ENCODE measurements around the gene SPATA6. TPM values are rescaled to one million over a fixed set of nuclear protein-coding genes. Genes with fewer than 3 reads are reported as not detected.

The SPATA6 gene
- total RNA-seq, 1 donor from 2014 or later: 26.0 TPM

GRCh38 chr1:48266576-48266975, 205.4 kb downstream of the SPATA6 start:
- TF ChIP-seq, protein P1, sequence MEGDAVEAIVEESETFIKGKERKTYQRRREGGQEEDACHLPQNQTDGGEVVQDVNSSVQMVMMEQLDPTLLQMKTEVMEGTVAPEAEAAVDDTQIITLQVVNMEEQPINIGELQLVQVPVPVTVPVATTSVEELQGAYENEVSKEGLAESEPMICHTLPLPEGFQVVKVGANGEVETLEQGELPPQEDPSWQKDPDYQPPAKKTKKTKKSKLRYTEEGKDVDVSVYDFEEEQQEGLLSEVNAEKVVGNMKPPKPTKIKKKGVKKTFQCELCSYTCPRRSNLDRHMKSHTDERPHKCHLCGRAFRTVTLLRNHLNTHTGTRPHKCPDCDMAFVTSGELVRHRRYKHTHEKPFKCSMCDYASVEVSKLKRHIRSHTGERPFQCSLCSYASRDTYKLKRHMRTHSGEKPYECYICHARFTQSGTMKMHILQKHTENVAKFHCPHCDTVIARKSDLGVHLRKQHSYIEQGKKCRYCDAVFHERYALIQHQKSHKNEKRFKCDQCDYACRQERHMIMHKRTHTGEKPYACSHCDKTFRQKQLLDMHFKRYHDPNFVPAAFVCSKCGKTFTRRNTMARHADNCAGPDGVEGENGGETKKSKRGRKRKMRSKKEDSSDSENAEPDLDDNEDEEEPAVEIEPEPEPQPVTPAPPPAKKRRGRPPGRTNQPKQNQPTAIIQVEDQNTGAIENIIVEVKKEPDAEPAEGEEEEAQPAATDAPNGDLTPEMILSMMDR (conservative IDR thresholded peaks at IDR 0.05): no peak
- Mint-ChIP-seq H3K9me3 (peaks cover 2% of the 10 kb centered on the region), H3K27me3 (ENCODE audit: low read depth) (no peaks in the 10 kb centered on the region), H3K36me3 (ENCODE audit: low read depth) (peaks cover 2% of the 10 kb centered on the region), H3K4me3 (no peak overlapping the region), H3K4me1 (no peaks in the 10 kb centered on the region), H3K27ac (ENCODE audit: unreplicated experiment) (no peak overlapping the region)
- DNase-seq (ENCODE audit: low read depth, low spot score): no peak

- H3K27me3 Mint-ChIP-seq (ENCODE audit: low read depth): no peaks in the 10 kb centered on the region
- H3K9me3 Mint-ChIP-seq: peaks cover 2% of the 10 kb centered on the region
- H3K4me3 Mint-ChIP-seq: no peak overlapping the region
- peaks cover 2% of the 10 kb centered on the region for H3K36me3 Mint-ChIP-seq (ENCODE audit: low read depth)
- no peaks in the 10 kb centered on the region for H3K4me1 Mint-ChIP-seq
- no peak overlapping the region for H3K27ac Mint-ChIP-seq (ENCODE audit: unreplicated experiment)
- TF ChIP-seq, protein P1 (conservative IDR thresholded peaks at IDR 0.05): no peak
- DNase-seq (ENCODE audit: low read depth, low spot score): no peak
Measured at GRCh38 chr1:48263041-48263440, 209.0 kb downstream of the SPATA6 start.

GRCh38 chr1:48261881-48262400, 210.1 kb downstream of the SPATA6 start:
- H3K4me3 Mint-ChIP-seq: no peak overlapping the region
- H3K9me3 Mint-ChIP-seq: peaks cover 2% of the 10 kb centered on the region
- no peaks in the 10 kb centered on the region for H3K27me3 Mint-ChIP-seq (ENCODE audit: low read depth)
- H3K36me3 Mint-ChIP-seq (ENCODE audit: low read depth): peaks cover 2% of the 10 kb centered on the region
- no peak for DNase-seq (ENCODE audit: low read depth, low spot score)
- no peak overlapping the region for H3K27ac Mint-ChIP-seq (ENCODE audit: unreplicated experiment)
- no peaks in the 10 kb centered on the region for H3K4me1 Mint-ChIP-seq
- TF ChIP-seq, protein P1 (conservative IDR thresholded peaks at IDR 0.05): no peak

DNA sequence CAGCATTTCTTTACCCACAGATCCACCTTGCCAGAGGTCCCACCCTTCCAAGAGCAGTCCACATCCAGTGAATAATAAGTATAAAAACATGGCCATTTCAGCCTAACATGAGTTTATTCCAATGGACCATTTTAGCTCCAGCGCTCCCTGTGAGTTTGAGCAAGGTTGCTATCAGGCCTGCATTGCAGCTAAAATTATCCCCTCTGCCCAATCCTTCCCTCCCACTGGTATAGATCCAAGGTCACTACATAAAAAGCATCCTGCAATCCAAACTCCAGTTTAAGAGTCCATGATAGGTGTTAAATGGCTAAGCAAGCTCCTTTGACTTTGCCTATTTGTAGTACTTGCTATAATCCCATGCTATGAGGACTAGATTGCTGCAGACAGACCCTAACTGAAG, 213.9 kb downstream of the SPATA6 start:
- Mint-ChIP-seq H3K4me1 (no peaks in the 10 kb centered on the region), H3K27me3 (ENCODE audit: low read depth) (no peaks in the 10 kb centered on the region), H3K9me3 (no peaks in the 10 kb centered on the region), H3K36me3 (ENCODE audit: low read depth) (no peaks in the 10 kb centered on the region), H3K27ac (ENCODE audit: unreplicated experiment) (no peak overlapping the region), H3K4me3 (no peak overlapping the region)
- DNase-seq (ENCODE audit: low read depth, low spot score): no peak
- TF ChIP-seq, protein P1 (conservative IDR thresholded peaks at IDR 0.05): no peak

- Mint-ChIP-seq H3K27me3 (ENCODE audit: low read depth) (no peaks in the 10 kb centered on the region), H3K9me3 (no peaks in the 10 kb centered on the region), H3K4me3 (no peak overlapping the region), H3K27ac (ENCODE audit: unreplicated experiment) (no peak overlapping the region), H3K36me3 (ENCODE audit: low read depth) (no peaks in the 10 kb centered on the region), H3K4me1 (no peaks in the 10 kb centered on the region)
- DNase-seq (ENCODE audit: low read depth, low spot score): no peak
- TF ChIP-seq, protein P1 (conservative IDR thresholded peaks at IDR 0.05): no peak
Measured at GRCh38 chr1:48254254-48254653, 217.8 kb downstream of the SPATA6 start.
